GM23338 (cell line): ENCODE measurements around the gene MSH4. TPM values are rescaled to one million over a fixed set of nuclear protein-coding genes. Genes with fewer than 3 reads are reported as not detected.

Source experiments
- ATAC-seq: fragments of 200-7000 bp; cut with Tn5 transposase; 3 replicates; pipeline ENCODE4 v1.9.1; 2020
- DNase-seq: peaks from one replicate; pipeline ENCODE4 v3.0.0-alpha.2; 2015; ENCODE audit warnings: low spot score
- H2AFZ ChIP-seq: fragments of 200-600 bp; sonication (generic); 2 replicates; pipeline ENCODE4 v1.8.0; 2016; ENCODE audit warnings: antibody characterized with exemption, mild to moderate bottlenecking, moderate library complexity
- H3F3A ChIP-seq: fragments of 200-600 bp; sonication (generic); replicated peaks from 2 replicates; pipeline ENCODE4 v1.8.0; 2017; ENCODE audit warnings: antibody characterized with exemption, mixed run types, low read depth
- H3K27ac ChIP-seq: fragments of 200-600 bp; sonication (generic); 2 replicates; pipeline ENCODE4 v1.6.1; 2016; ENCODE audit warnings: low read depth
- H3K27me3 ChIP-seq: fragments of 200-600 bp; sonication (generic); 2 replicates; pipeline ENCODE4 v1.8.0; 2016; ENCODE audit warnings: mild to moderate bottlenecking, mixed run types, moderate library complexity; ENCODE audit not compliant: insufficient read depth
- H3K36me3 ChIP-seq: fragments of 200-600 bp; sonication (generic); 2 replicates; pipeline ENCODE4 v1.8.0; 2016; ENCODE audit warnings: mild to moderate bottlenecking; ENCODE audit not compliant: insufficient read depth
- H3K4me1 ChIP-seq: fragments of 200-600 bp; sonication (generic); 2 replicates; pipeline ENCODE4 v1.8.0; 2016; ENCODE audit warnings: mild to moderate bottlenecking, moderate library complexity; ENCODE audit not compliant: insufficient read depth
- H3K4me2 ChIP-seq: fragments of 200-600 bp; sonication (generic); 2 replicates; pipeline ENCODE4 v1.7.1; 2017; ENCODE audit warnings: mixed run types
- H3K4me3 ChIP-seq: fragments of 200-600 bp; sonication (generic); 2 replicates; pipeline ENCODE4 v1.6.1; 2016; ENCODE audit warnings: mixed run types
- H3K79me2 ChIP-seq: fragments of 200-600 bp; sonication (generic); replicated peaks from 2 replicates; pipeline ENCODE4 v1.8.0; 2017; ENCODE audit warnings: mild to moderate bottlenecking; ENCODE audit not compliant: insufficient read depth
- H3K9me2 ChIP-seq: fragments of 200-600 bp; sonication (generic); 2 replicates; pipeline ENCODE4 v1.8.0; 2017; ENCODE audit not compliant: insufficient read depth
- H4K20me1 ChIP-seq: fragments of 200-600 bp; sonication (generic); replicated peaks from 2 replicates; pipeline ENCODE4 v1.8.0; 2017; ENCODE audit warnings: mild to moderate bottlenecking; ENCODE audit not compliant: insufficient read depth
- H3K27ac Mint-ChIP-seq: 2 replicates; pipeline ENCODE4 v1.8.0; 2020; ENCODE audit warnings: inconsistent platforms, mild to moderate bottlenecking, moderate library complexity, mixed read lengths
- H3K27me3 Mint-ChIP-seq: 3 replicates; pipeline ENCODE4 v1.8.0; 2022; ENCODE audit warnings: low read depth, mild to moderate bottlenecking, moderate library complexity, mixed read lengths, inconsistent platforms; ENCODE audit not compliant: insufficient read depth, poor library complexity
- H3K36me3 Mint-ChIP-seq: 3 replicates; pipeline ENCODE4 v1.8.0; 2021; ENCODE audit warnings: low read depth, mild to moderate bottlenecking, inconsistent platforms, moderate library complexity, mixed read lengths
- H3K4me1 Mint-ChIP-seq: 3 replicates; pipeline ENCODE4 v1.8.0; 2020; ENCODE audit warnings: mild to moderate bottlenecking, inconsistent platforms, mixed read lengths
- H3K4me3 Mint-ChIP-seq: 3 replicates; pipeline ENCODE4 v1.8.0; 2021; ENCODE audit warnings: moderate library complexity, mild to moderate bottlenecking, inconsistent platforms, mixed read lengths
- H3K9me3 Mint-ChIP-seq: 3 replicates; pipeline ENCODE4 v1.8.0; 2020; ENCODE audit warnings: moderate library complexity, mild to moderate bottlenecking, inconsistent platforms, mixed read lengths
- EZH2 ChIP-seq: fragments of 200-600 bp; sonication (generic); IDR thresholded peaks from one replicate; pipeline ENCODE4 v1.8.0; 2017; ENCODE audit warnings: antibody characterized with exemption, mild to moderate bottlenecking, low read depth; ENCODE audit not compliant: unreplicated experiment
- NANOG ChIP-seq: IDR thresholded peaks from 2 replicates; pipeline ENCODE4 v1.6.1; 2016; ENCODE audit warnings: antibody characterized with exemption, borderline replicate concordance
- POLR2AphosphoS5 ChIP-seq: IDR thresholded peaks from 2 replicates; pipeline ENCODE4 v1.6.1; 2016; ENCODE audit warnings: antibody characterized with exemption, low read depth
- ZNF114 ChIP-seq: fragments of 250-450 bp; sonication (Bioruptor Pico); IDR thresholded peaks from 2 replicates; pipeline ENCODE4 v1.5.0; 2020; ENCODE audit warnings: mild to moderate bottlenecking, moderate library complexity
- polyA plus RNA-seq: library from polyadenylated mRNA; unstranded; fragments of >200 nt; fragmentation: Nextera tagmentation; extraction: Ambion mirVana; gene quantifications from 2 replicates; pipeline ENCODE4 v1.2.1, GENCODE V29; 2016
- total RNA-seq: library from RNA; depleted of rRNA; stranded (reverse); fragments of >200 nt; shearing (Covaris generic); gene quantifications from 2 replicates; pipeline ENCODE4 v1.2.3, GENCODE V29; 2014
- TF ChIP-seq, protein P1 (sequence below): fragments of 250-450 bp; sonication (Bioruptor Pico); IDR thresholded peaks from 2 replicates; pipeline ENCODE4 v1.5.0; 2020; ENCODE audit warnings: mild to moderate bottlenecking, moderate library complexity

The MSH4 gene
- total and polyA plus RNA-seq, 2 experiments from 2014 or later: 0.10 to 0.24 TPM

GRCh38 chr1:75795703-75796193 is 934 bp upstream of the MSH4 start:
- Mint-ChIP-seq H3K36me3 (peaks cover 83% of the 10 kb centered on the region), H3K27ac (no peak overlapping the region), H3K27me3 (peaks cover 5% of the 10 kb centered on the region), H3K4me1 (peaks cover 7% of the 10 kb centered on the region; the same call in 2 of the 3 replicates), H3K4me3 (no peak overlapping the region), H3K9me3 (no peaks in the 10 kb centered on the region; the same call in 2 of the 3 replicates)
- no peaks in the 10 kb centered on the region for H3K9me2 ChIP-seq
- H3K27me3 ChIP-seq: no peaks in the 10 kb centered on the region
- H3K4me1 ChIP-seq: no peaks in the 10 kb centered on the region
- no peak overlapping the region for H3K4me2 ChIP-seq
- H3K4me3 ChIP-seq: no peak overlapping the region
- H2AFZ ChIP-seq: no peak overlapping the region
- peaks cover 54% of the 10 kb centered on the region for H3K36me3 ChIP-seq
- ATAC-seq: peak; percentile 3; the same call in 2 of the 3 replicates
- TF ChIP-seq POLR2AphosphoS5 (peak; percentile 20; the same call in 1 of the 2 replicates), EZH2 (no peak)
- DNase-seq: no peak
- H3F3A ChIP-seq: peaks cover 40% of the 10 kb centered on the region
- H3K27ac ChIP-seq: peak overlapping the region; percentile 85
- peaks cover 23% of the 10 kb centered on the region for H3K79me2 ChIP-seq
- H4K20me1 ChIP-seq: peaks cover 39% of the 10 kb centered on the region

DNA sequence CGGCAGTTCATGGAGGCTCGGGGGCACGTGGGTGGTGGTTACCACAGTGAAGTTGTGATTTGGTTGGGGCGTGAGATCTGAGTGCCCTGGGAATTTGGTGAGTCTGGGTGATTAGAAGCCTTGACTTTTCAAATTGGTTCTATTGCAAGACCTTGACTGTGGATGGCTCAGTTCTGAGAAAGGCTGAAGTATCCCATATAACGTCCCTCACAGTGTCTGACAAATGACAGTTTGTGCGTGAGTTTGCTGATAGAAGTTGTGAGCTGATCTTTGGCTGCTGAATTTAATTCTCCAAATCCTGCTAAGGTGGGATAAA is 549 bp downstream of the MSH4 start:
- Mint-ChIP-seq H3K36me3 (peaks cover 69% of the 10 kb centered on the region), H3K27ac (0 out of 2 replicates have a peak overlapping the region, but pooled peaks have one; percentile 58), H3K9me3 (no peaks in the 10 kb centered on the region; the same call in 2 of the 3 replicates), H3K4me3 (no peak overlapping the region), H3K27me3 (peaks cover 5% of the 10 kb centered on the region), H3K4me1 (no peaks in the 10 kb centered on the region)
- Histone ChIP-seq H3K36me3 (peaks cover 40% of the 10 kb centered on the region), H2AFZ (no peak overlapping the region), H3K79me2 (peaks cover 8% of the 10 kb centered on the region; the same call in 1 of the 2 replicates), H3F3A (peaks cover 34% of the 10 kb centered on the region), H4K20me1 (peaks cover 28% of the 10 kb centered on the region), H3K9me2 (no peaks in the 10 kb centered on the region), H3K4me2 (no peak overlapping the region), H3K4me3 (no peak overlapping the region), H3K4me1 (no peaks in the 10 kb centered on the region), H3K27me3 (no peaks in the 10 kb centered on the region), H3K27ac (peak overlapping the region; percentile 85; the same call in 1 of the 2 replicates)
- TF ChIP-seq EZH2: no peak
- no peak for TF ChIP-seq ZNF114 (CRISPR knock-in tag)
- DNase-seq (no peak), ATAC-seq (peak; percentile 21; the same call in 1 of the 3 replicates)

- peaks cover 5% of the 10 kb centered on the region for H3K27me3 Mint-ChIP-seq
- Histone ChIP-seq H3K4me3 (no peak overlapping the region), H3K4me2 (no peak overlapping the region), H3K9me2 (no peaks in the 10 kb centered on the region), H3K36me3 (peaks cover 35% of the 10 kb centered on the region), H3K27me3 (no peaks in the 10 kb centered on the region), H3K4me1 (no peaks in the 10 kb centered on the region), H3K79me2 (peaks cover 4% of the 10 kb centered on the region; the same call in 1 of the 2 replicates), H3F3A (peaks cover 30% of the 10 kb centered on the region), H2AFZ (no peak overlapping the region), H4K20me1 (peaks cover 23% of the 10 kb centered on the region; the same call in 1 of the 2 replicates), H3K27ac (peak overlapping the region; percentile 85; the same call in 1 of the 2 replicates)
- no peak overlapping the region for H3K27ac Mint-ChIP-seq
- DNase-seq: no peak
- H3K9me3 Mint-ChIP-seq: no peaks in the 10 kb centered on the region; the same call in 2 of the 3 replicates
- H3K36me3 Mint-ChIP-seq: peaks cover 64% of the 10 kb centered on the region
- ATAC-seq: peak; percentile 4; the same call in 2 of the 3 replicates
- H3K4me1 Mint-ChIP-seq: no peaks in the 10 kb centered on the region
- H3K4me3 Mint-ChIP-seq: no peak overlapping the region
- TF ChIP-seq, protein P1, sequence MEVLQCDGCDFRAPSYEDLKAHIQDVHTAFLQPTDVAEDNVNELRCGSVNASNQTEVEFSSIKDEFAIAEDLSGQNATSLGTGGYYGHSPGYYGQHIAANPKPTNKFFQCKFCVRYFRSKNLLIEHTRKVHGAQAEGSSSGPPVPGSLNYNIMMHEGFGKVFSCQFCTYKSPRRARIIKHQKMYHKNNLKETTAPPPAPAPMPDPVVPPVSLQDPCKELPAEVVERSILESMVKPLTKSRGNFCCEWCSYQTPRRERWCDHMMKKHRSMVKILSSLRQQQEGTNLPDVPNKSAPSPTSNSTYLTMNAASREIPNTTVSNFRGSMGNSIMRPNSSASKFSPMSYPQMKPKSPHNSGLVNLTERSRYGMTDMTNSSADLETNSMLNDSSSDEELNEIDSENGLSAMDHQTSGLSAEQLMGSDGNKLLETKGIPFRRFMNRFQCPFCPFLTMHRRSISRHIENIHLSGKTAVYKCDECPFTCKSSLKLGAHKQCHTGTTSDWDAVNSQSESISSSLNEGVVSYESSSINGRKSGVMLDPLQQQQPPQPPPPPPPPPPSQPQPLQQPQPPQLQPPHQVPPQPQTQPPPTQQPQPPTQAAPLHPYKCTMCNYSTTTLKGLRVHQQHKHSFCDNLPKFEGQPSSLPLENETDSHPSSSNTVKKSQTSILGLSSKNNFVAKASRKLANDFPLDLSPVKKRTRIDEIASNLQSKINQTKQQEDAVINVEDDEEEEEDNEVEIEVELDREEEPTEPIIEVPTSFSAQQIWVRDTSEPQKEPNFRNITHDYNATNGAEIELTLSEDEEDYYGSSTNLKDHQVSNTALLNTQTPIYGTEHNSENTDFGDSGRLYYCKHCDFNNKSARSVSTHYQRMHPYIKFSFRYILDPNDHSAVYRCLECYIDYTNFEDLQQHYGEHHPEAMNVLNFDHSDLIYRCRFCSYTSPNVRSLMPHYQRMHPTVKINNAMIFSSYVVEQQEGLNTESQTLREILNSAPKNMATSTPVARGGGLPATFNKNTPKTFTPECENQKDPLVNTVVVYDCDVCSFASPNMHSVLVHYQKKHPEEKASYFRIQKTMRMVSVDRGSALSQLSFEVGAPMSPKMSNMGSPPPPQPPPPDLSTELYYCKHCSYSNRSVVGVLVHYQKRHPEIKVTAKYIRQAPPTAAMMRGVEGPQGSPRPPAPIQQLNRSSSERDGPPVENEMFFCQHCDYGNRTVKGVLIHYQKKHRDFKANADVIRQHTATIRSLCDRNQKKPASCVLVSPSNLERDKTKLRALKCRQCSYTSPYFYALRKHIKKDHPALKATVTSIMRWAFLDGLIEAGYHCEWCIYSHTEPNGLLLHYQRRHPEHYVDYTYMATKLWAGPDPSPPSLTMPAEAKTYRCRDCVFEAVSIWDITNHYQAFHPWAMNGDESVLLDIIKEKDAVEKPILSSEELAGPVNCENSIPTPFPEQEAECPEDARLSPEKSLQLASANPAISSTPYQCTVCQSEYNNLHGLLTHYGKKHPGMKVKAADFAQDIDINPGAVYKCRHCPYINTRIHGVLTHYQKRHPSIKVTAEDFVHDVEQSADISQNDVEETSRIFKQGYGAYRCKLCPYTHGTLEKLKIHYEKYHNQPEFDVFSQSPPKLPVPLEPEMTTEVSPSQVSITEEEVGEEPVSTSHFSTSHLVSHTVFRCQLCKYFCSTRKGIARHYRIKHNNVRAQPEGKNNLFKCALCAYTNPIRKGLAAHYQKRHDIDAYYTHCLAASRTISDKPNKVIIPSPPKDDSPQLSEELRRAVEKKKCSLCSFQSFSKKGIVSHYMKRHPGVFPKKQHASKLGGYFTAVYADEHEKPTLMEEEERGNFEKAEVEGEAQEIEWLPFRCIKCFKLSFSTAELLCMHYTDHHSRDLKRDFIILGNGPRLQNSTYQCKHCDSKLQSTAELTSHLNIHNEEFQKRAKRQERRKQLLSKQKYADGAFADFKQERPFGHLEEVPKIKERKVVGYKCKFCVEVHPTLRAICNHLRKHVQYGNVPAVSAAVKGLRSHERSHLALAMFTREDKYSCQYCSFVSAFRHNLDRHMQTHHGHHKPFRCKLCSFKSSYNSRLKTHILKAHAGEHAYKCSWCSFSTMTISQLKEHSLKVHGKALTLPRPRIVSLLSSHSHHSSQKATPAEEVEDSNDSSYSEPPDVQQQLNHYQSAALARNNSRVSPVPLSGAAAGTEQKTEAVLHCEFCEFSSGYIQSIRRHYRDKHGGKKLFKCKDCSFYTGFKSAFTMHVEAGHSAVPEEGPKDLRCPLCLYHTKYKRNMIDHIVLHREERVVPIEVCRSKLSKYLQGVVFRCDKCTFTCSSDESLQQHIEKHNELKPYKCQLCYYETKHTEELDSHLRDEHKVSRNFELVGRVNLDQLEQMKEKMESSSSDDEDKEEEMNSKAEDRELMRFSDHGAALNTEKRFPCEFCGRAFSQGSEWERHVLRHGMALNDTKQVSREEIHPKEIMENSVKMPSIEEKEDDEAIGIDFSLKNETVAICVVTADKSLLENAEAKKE (CRISPR knock-in tag): no peak
- TF ChIP-seq ZNF114 (CRISPR knock-in tag) (no peak), NANOG (no peak)
Observed at GRCh38 chr1:75797606-75798216, 1.0 kb downstream of the MSH4 start.
